ENCODE measurements around the gene CALM3.

- TF ChIP-seq GATA1 (IDR thresholded peaks at IDR 0.05; ENCODE audit: low read depth, low read length), result no peak
- TF ChIP-seq POLR2A (IDR thresholded peaks at IDR 0.05; ENCODE audit: low read length), result no peak
These were observed 14.8 kb upstream of the CALM3 start for GRCh38 chr19:46586294-46586693.

All from erythroblast (primary cell).